ENCODE results near the gene MED7. TPM values are rescaled to one million over a fixed set of nuclear protein-coding genes. Genes with fewer than 3 reads are reported as not detected.
A peak's percentile ranks its signal among the peaks of the same experiment; 100 is the strongest.
"Not testable (repeated sequence)": the region's sequence is repeated elsewhere in the genome, so short reads cannot be mapped to it uniquely, and the experiment has no call there.

Gene MED7, protein sequence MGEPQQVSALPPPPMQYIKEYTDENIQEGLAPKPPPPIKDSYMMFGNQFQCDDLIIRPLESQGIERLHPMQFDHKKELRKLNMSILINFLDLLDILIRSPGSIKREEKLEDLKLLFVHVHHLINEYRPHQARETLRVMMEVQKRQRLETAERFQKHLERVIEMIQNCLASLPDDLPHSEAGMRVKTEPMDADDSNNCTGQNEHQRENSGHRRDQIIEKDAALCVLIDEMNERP
- total RNA-seq (2014; rRNA removed; shearing (Covaris generic)), result 16.1 and 22.9 TPM in 2 replicates

GRCh38 chr5:157142317-157143126 is at the start of gene MED7:
Gene MED7, minus strand, starts transcription at chr5:157142865. Its CDS starts 3,434 bp downstream, at chr5:157139431.
- peak; percentile 99 for DNase-seq (ENCODE audit: low read depth)

GRCh38 chr5:157189223-157189622 is 46.6 kb upstream of the MED7 start:
- DNase-seq (ENCODE audit: low read depth), result no peak

DNA sequence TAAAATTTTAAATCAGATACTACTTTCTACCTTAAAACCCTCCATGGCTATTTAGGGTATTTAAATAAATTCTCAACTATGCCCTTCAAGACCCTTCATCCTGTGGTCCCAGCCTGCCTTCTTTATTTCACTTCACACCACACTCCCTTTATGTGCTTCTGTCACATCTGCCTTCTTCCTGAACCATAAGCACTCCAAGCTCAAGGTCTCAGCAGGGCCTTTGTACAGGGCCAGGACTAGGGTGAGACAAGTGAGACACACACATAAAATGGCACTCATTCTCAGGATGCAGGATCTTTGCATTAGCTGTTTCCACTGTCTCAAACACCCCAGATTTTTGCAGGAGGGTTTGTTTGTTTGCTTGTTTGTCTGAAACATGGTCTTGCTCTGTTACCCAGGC is 45.6 kb upstream of the MED7 start:
- no peak for DNase-seq (ENCODE audit: low read depth)

- DNase-seq (ENCODE audit: low read depth), result no peak
These were observed 44.5 kb upstream of the MED7 start for GRCh38 chr5:157187046-157187754.

GRCh38 chr5:157186309-157187045 is 43.8 kb upstream of the MED7 start:
- DNase-seq (ENCODE audit: low read depth), result no peak

GRCh38 chr5:157185122-157185521 is 42.5 kb upstream of the MED7 start:
- DNase-seq (ENCODE audit: low read depth), result not testable (repeated sequence)

GRCh38 chr5:157184117-157184670 is 41.5 kb upstream of the MED7 start:
- DNase-seq (ENCODE audit: low read depth), result no peak

DNA sequence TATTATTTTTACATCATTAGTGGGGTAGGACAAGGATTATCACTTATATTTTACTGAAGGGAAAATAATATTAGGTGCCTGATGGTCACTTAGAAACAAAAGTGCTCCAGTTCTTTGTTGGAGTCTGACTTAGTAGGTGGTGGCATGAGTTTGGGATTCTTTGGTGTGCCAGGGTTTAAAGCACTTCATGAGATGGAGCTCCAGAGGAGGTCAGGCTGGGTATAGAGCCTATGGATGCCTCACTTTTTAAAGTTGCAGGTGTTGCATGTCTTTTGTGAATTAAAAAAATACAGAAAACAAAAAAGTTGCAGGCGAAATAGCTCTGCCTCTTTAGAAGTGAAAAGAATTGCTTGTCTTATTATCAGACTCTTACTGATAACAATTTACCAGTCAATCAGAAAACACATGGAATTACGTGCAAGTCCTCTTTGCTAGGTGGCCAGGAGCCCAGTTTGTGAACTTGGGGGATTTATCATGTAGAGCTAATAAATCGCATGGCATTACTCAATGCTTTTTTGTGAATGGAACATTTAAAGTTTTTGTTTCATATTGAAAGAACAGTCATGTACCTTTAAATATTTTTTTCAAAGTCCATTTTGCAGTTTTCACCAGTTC is 39.6 kb upstream of the MED7 start:
- DNase-seq (ENCODE audit: low read depth), result no peak

DNA sequence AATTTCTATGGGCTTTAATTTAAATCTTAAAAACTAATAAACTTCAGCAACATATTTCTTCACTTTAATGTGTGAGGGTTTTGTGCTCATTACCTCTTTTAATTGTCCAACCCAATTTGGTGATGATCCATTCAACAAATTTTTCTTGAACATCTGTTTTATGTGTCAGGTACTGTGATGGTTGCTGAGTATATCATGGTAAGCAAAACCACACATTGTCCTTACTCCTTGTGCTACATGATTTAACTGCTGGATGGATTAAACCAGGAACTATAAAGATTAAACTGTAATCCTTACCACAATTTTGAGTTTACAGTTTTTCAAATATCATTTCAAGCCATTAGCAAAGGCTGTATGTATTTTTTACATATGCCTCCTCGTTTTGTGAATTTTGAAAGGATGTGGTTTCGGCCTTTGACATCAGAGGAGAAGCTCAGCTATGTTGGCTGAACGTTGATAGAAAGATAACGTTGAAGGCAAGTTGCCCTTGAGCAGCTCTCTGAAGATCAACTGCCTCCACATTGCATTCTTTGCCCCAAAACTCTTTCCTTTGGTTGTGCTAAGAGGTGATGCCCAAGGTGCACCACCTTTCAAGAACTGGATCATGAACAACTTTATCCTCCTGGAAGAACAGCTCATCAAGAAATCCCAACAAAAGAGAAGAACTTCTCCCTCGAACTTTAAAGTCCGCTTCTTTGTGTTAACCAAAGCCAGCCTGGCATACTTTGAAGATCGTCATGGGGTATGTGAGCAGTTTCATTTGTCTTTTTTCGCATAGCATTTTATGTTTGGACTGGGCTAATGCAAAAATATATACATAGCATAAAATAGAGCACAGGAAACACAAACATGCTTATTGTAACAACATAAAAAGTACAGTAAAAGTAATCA is 38.0 kb upstream of the MED7 start, which contains the start of gene ITK:
Gene ITK (plus strand): TSS at position 467 of the 891 bp plus-strand sequence. CDS start 138 bp downstream, at position 605.
- DNase-seq (ENCODE audit: low read depth), result no peak

- no peak for DNase-seq (ENCODE audit: low read depth)
These were observed 36.3 kb upstream of the MED7 start for GRCh38 chr5:157178966-157179365.

DNA sequence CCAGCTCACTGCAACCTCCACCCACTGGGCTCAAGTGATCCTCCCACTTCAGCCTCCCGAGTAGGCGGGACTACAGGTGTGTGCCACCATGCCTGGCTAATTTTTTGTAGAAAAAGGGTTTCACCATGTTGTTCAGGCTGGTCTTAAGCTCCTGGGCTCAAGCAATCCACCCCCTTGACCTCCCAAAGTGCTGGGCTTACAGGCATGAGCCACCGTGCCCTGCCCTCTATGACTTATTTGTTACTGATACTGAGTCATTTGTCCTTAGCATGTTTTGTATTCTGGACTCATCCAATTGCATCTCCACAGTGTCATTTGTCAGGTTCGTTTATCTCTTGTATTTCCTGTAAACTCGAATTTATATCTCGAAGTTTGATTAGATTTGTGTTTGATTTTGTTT is 35.3 kb upstream of the MED7 start:
- no peak for DNase-seq (ENCODE audit: low read depth)

GRCh38 chr5:157175071-157175612 is 32.5 kb upstream of the MED7 start:
- no peak for DNase-seq (ENCODE audit: low read depth)

- DNase-seq (ENCODE audit: low read depth), result peak; percentile 68
These were observed 29.7 kb upstream of the MED7 start for GRCh38 chr5:157172403-157172802.

DNA sequence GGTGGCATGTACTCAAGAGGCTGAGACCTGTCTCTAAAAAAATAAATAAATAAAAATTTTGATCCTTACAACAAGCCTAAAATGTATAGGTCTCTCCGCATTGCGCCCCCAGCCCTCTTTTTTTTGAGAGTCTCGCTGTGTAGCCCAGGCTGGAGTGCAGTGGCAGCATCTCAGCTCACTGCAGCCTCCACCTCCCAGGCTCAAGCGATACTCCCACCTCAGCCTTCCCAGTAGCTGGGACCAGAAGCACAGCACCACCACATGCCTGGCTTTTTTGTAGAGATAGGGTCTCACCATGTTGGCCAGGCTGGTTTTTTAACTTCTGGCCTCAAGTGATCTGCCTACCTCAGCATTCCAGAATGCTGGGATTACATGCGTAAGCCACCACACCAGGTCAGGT is 25.6 kb upstream of the MED7 start:
- DNase-seq (ENCODE audit: low read depth), result no peak

DNA sequence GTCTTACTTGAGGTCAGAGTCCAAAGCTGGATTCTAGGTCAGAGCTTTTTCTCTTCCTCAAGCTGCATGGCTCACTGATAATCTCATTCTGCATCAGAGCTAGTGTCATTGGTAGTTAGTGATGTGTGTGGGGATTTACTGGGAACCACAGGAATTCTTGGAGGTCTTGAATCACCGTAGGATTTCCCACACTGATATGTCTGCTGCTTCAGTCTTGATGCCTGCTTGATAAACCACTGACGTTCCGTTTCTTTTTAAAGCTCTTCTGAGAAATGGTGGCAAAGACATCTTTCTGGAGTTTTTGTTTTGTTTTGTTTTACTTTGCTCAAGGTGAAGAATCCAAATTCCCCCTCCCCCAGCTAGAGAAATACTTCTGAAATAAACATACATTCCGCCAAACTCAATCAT is 24.6 kb upstream of the MED7 start:
- peak; percentile 87 for DNase-seq (ENCODE audit: low read depth)

DNA sequence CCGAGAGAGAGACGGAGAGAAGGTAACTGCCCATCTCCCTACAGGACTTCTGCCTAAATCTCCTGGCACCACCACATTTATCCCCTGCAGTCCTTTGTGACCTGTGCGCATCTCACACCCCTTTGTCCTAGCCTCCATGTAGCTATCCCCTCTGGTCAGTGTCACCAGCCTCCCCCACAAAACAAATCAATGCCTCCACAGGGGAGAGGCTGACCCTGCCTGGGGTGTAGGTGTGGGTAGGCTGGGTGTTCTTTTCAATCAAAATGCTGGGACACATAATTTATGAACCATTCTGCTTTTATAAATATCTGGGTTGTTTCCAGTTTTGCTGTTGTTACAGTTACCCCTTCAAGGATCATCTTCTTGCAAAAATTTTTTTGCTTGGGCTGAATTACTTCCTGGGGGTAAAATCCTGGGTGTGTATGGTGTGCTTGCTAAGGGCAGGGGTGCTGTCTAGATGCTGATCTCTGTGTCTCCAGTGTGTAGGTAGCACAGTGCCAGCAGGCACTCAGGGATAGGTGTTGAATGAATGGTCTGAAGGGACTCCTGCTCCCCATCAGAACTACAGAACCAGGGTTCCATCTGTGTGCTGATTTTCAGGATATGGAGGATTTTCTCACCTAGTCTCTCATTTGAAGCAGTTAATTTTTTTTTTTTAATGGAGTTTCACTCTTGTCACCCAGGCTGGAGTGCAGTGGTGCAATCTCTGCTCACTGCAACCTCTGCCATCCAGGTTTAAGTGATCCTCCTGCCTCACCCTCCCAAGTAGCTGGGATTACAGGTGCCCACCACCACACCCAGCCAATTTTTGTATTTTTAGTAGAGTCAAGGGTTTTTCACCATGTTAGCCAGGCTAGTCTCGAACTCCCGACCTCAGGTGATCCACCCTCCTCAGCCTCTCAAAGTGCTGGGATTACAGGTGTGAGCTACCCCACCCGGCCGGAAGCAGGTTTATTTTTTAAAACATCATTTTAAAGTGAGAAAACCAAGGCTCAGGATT is 23.8 kb upstream of the MED7 start, which contains the start of gene GARIN3:
Gene GARIN3 (minus strand): TSS at position 51 of the 1,000 bp plus-strand sequence. CDS start 96 bp downstream, outside the sequence.
- no peak for DNase-seq (ENCODE audit: low read depth)

- no peak for DNase-seq (ENCODE audit: low read depth)
These were observed 23.0 kb upstream of the MED7 start for GRCh38 chr5:157165668-157166067.

DNA sequence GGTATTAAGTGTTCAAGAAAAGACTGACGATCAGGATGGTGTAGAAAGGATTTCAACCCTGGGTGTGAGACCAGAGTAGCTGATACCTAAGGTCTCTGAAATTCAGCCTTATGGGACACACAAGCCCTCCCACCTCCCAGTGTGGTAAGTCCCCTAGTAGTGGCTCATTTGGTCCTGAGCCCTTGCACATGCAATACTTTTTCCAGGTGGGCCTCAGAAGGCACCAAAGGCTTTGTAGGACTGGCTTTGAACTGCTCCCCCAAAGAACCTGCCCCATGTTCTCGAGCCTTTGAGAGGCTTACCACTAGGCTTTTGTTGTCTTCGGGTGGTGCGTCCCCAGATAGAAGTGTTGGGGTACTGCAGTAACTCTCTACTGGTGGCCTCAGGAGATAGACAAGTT is 22.6 kb upstream of the MED7 start:
- no peak for DNase-seq (ENCODE audit: low read depth)
